Activated naive CD4-positive, alpha-beta T cell treated with anti-CD3 and anti-CD28 coated beads, Interleukin-2, amount 10 ng/mL, durations not matched to agents 7 days and 5 days (primary cell): ENCODE measurements around the gene NPHS1.
"Not testable (repeated sequence)": the region's sequence is repeated elsewhere in the genome, so short reads cannot be mapped to it uniquely, and the experiment has no call there.

ENCODE experiments used
- CTCF ChIA-PET: fragments of 350-600 bp; sonication (Branson Sonifier 250); formaldehyde crosslinking; loops from one replicate; lab custom pipeline; 2021; ENCODE audit warnings: antibody characterized with exemption; lab: Charles Lee
- DNase-seq: peaks from one replicate; pipeline ENCODE4 v3.0.0-alpha.2; 2020
- H3K27ac Mint-ChIP-seq: one replicate; pipeline ENCODE4 v1.8.0; 2021; ENCODE audit warnings: mild to moderate bottlenecking, moderate library complexity, mixed read lengths
- H3K27me3 Mint-ChIP-seq: one replicate; pipeline ENCODE4 v1.8.0; 2021; ENCODE audit warnings: mild to moderate bottlenecking, mixed read lengths
- H3K36me3 Mint-ChIP-seq: one replicate; pipeline ENCODE4 v1.8.0; 2021; ENCODE audit warnings: mixed read lengths
- H3K4me1 Mint-ChIP-seq: one replicate; pipeline ENCODE4 v1.8.0; 2021; ENCODE audit warnings: mixed read lengths
- H3K4me3 Mint-ChIP-seq: one replicate; pipeline ENCODE4 v1.8.0; 2021; ENCODE audit warnings: mild to moderate bottlenecking, moderate library complexity, mixed read lengths
- H3K9me3 Mint-ChIP-seq: one replicate; pipeline ENCODE4 v1.8.0; 2021; ENCODE audit warnings: mixed read lengths

NPHS1 gene

GRCh38 chr19:35851213-35852028, 883 bp downstream of the NPHS1 start:
- Mint-ChIP-seq H3K27ac (no peak overlapping the region), H3K4me1 (peaks cover 3% of the 10 kb centered on the region), H3K9me3 (no peaks in the 10 kb centered on the region), H3K4me3 (no peak overlapping the region), H3K36me3 (no peaks in the 10 kb centered on the region), H3K27me3 (peaks cover 96% of the 10 kb centered on the region)
- CTCF ChIA-PET: no interaction called here
- no peak for DNase-seq

GRCh38 chr19:35848919-35849505, 3.3 kb downstream of the NPHS1 start:
- peaks cover 15% of the 10 kb centered on the region for H3K4me1 Mint-ChIP-seq
- CTCF ChIA-PET: no interaction called here
- no peak for DNase-seq
- no peak overlapping the region for H3K4me3 Mint-ChIP-seq
- H3K9me3 Mint-ChIP-seq: no peaks in the 10 kb centered on the region
- H3K27me3 Mint-ChIP-seq: peaks cover 97% of the 10 kb centered on the region
- H3K36me3 Mint-ChIP-seq: peaks cover 3% of the 10 kb centered on the region
- H3K27ac Mint-ChIP-seq: no peak overlapping the region

- CTCF ChIA-PET: no interaction called here
- Mint-ChIP-seq H3K27ac (no peak overlapping the region), H3K9me3 (no peaks in the 10 kb centered on the region), H3K36me3 (peaks cover 3% of the 10 kb centered on the region), H3K4me3 (no peak overlapping the region), H3K4me1 (peaks cover 15% of the 10 kb centered on the region), H3K27me3 (peaks cover 99% of the 10 kb centered on the region)
- no peak for DNase-seq
Observed at GRCh38 chr19:35848486-35848885, 3.8 kb downstream of the NPHS1 start.

- peaks cover 99% of the 10 kb centered on the region for H3K27me3 Mint-ChIP-seq
- H3K9me3 Mint-ChIP-seq: no peaks in the 10 kb centered on the region
- H3K36me3 Mint-ChIP-seq: peaks cover 3% of the 10 kb centered on the region
- CTCF ChIA-PET: no interaction called here
- H3K4me3 Mint-ChIP-seq: no peak overlapping the region
- no peak overlapping the region for H3K27ac Mint-ChIP-seq
- DNase-seq: no peak
- peaks cover 15% of the 10 kb centered on the region for H3K4me1 Mint-ChIP-seq
Observed at GRCh38 chr19:35847911-35848310, 4.4 kb downstream of the NPHS1 start.

- Mint-ChIP-seq H3K4me3 (peak overlapping the region; percentile 4), H3K27ac (peak overlapping the region; percentile 26), H3K9me3 (no peaks in the 10 kb centered on the region), H3K4me1 (peaks cover 15% of the 10 kb centered on the region), H3K27me3 (peaks cover 91% of the 10 kb centered on the region), H3K36me3 (peaks cover 3% of the 10 kb centered on the region)
- CTCF ChIA-PET: no interaction called here
- no peak for DNase-seq
Observed at GRCh38 chr19:35846038-35846668, 6.2 kb downstream of the NPHS1 start.

- Mint-ChIP-seq H3K27me3 (peaks cover 84% of the 10 kb centered on the region), H3K9me3 (no peaks in the 10 kb centered on the region), H3K27ac (no peak overlapping the region), H3K36me3 (peaks cover 3% of the 10 kb centered on the region), H3K4me1 (peaks cover 15% of the 10 kb centered on the region), H3K4me3 (peak overlapping the region; percentile 16)
- DNase-seq: peak; percentile 30
- CTCF ChIA-PET: no interaction called here
Observed at GRCh38 chr19:35845215-35846037, 6.9 kb downstream of the NPHS1 start.

- peaks cover 77% of the 10 kb centered on the region for H3K27me3 Mint-ChIP-seq
- CTCF ChIA-PET: no interaction called here
- H3K4me3 Mint-ChIP-seq: no peak overlapping the region
Observed at GRCh38 chr19:35844482-35845214, 7.7 kb downstream of the NPHS1 start.

GRCh38 chr19:35843676-35844481, 8.4 kb downstream of the NPHS1 start:
- Mint-ChIP-seq H3K4me3 (no peak overlapping the region), H3K27me3 (peaks cover 69% of the 10 kb centered on the region), H3K9me3 (peaks cover 2% of the 10 kb centered on the region), H3K36me3 (peaks cover 3% of the 10 kb centered on the region), H3K4me1 (peaks cover 15% of the 10 kb centered on the region), H3K27ac (no peak overlapping the region)
- CTCF ChIA-PET: no interaction called here
- peak; percentile 34 for DNase-seq

More at GRCh38 chr19:35844482-35845214, 7.7 kb downstream of the NPHS1 start:
- Mint-ChIP-seq H3K9me3 (no peaks in the 10 kb centered on the region), H3K4me1 (peaks cover 15% of the 10 kb centered on the region), H3K36me3 (peaks cover 3% of the 10 kb centered on the region), H3K27ac (no peak overlapping the region)
- no peak for DNase-seq

GRCh38 chr19:35842666-35843272, 9.5 kb downstream of the NPHS1 start:
- CTCF ChIA-PET: interaction anchor here (0.6 kb wide), 1 partner anchor 252 kb away, joined by 3 read pairs; no protein-coding TSS in a partner anchor
- H3K27ac Mint-ChIP-seq: no peak overlapping the region
- peaks cover 3% of the 10 kb centered on the region for H3K36me3 Mint-ChIP-seq
- no peak for DNase-seq
- peaks cover 3% of the 10 kb centered on the region for H3K9me3 Mint-ChIP-seq
- H3K27me3 Mint-ChIP-seq: peaks cover 58% of the 10 kb centered on the region
- peaks cover 15% of the 10 kb centered on the region for H3K4me1 Mint-ChIP-seq
- H3K4me3 Mint-ChIP-seq: no peak overlapping the region

- no peak overlapping the region for H3K4me3 Mint-ChIP-seq
- no peak for DNase-seq
- CTCF ChIA-PET: interaction anchor here (0.6 kb wide), 1 partner anchor 251 kb away, joined by 3 read pairs; no protein-coding TSS in a partner anchor
- peaks cover 3% of the 10 kb centered on the region for H3K9me3 Mint-ChIP-seq
- peaks cover 15% of the 10 kb centered on the region for H3K4me1 Mint-ChIP-seq
- peaks cover 55% of the 10 kb centered on the region for H3K27me3 Mint-ChIP-seq
- H3K36me3 Mint-ChIP-seq: peaks cover 3% of the 10 kb centered on the region
- H3K27ac Mint-ChIP-seq: no peak overlapping the region
Observed at GRCh38 chr19:35841961-35842595, 10.2 kb downstream of the NPHS1 start.

- H3K27me3 Mint-ChIP-seq: peaks cover 35% of the 10 kb centered on the region
- H3K9me3 Mint-ChIP-seq, H3K27ac Mint-ChIP-seq, CTCF ChIA-PET, H3K4me3 Mint-ChIP-seq, H3K36me3 Mint-ChIP-seq, DNase-seq, H3K4me1 Mint-ChIP-seq: not testable (repeated sequence)
Observed at GRCh38 chr19:35836096-35836495, 16.2 kb downstream of the NPHS1 start.

GRCh38 chr19:35833972-35834371, 18.3 kb downstream of the NPHS1 start:
- CTCF ChIA-PET: no interaction called here
- Mint-ChIP-seq H3K4me1 (no peaks in the 10 kb centered on the region), H3K27me3 (peaks cover 42% of the 10 kb centered on the region), H3K36me3 (no peaks in the 10 kb centered on the region), H3K4me3 (no peak overlapping the region), H3K27ac (no peak overlapping the region), H3K9me3 (peaks cover 2% of the 10 kb centered on the region)
- no peak for DNase-seq
